ENCODE results near the gene ETFA. TPM values are rescaled to one million over a fixed set of nuclear protein-coding genes. Genes with fewer than 3 reads are reported as not detected.

ETFA gene
- total RNA-seq, 1 donor from 2014 or later: 68.7 TPM

DNA sequence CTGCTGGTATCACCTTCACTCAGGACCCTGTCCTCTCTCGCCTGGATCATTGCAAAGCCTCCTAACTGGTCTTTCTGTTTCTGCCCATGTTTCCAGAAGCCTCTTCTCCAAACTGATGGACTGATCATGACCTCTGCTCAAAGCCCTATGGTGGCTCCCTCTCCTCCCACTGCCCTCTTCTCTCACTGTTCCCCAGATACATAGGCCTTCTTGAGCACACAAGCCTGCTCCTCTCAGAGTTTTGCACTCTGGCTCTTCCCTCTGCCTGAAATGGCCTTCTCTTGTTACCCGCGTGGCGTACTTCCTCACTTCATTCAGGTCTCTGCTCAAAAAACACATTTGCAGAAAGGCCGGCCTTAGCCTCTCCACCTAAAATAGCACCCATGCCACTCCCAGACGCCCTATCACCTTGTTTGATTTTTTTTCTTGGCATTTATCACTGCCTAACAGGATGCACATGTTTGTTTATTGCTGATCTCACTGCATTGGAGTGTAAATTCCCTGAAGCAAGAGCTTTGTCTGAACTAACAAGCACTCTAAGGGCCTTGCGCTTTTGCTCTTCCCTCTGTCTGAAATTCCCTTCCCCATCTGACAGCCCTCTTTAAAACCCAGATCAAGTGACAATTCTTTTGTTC is 1.4 kb upstream of the ETFA start:
- Histone ChIP-seq H3K4me3 (ENCODE audit: low read depth, low read length) (no peak overlapping the region), H3K36me3 (ENCODE audit: control insufficient read depth, insufficient read depth, low read length) (no peaks in the 10 kb centered on the region), H3K27me3 (ENCODE audit: control insufficient read depth, insufficient read depth, low read length) (no peaks in the 10 kb centered on the region)
- TF ChIP-seq CTCF (IDR thresholded peaks at IDR 0.05; ENCODE audit: insufficient read depth, low read length, poor library complexity, severe bottlenecking): no peak
- DNase-seq (ENCODE audit: low read depth): no peak

GRCh38 chr15:76310475-76311099 is 682 bp downstream of the ETFA start:
- no peaks in the 10 kb centered on the region for H3K27me3 ChIP-seq (ENCODE audit: control insufficient read depth, insufficient read depth, low read length)
- TF ChIP-seq CTCF (IDR thresholded peaks at IDR 0.05; ENCODE audit: insufficient read depth, low read length, poor library complexity, severe bottlenecking): no peak
- no peak for DNase-seq (ENCODE audit: low read depth)
- H3K4me3 ChIP-seq (ENCODE audit: low read depth, low read length): peak overlapping the region; percentile 83
- H3K36me3 ChIP-seq (ENCODE audit: control insufficient read depth, insufficient read depth, low read length): no peaks in the 10 kb centered on the region

GRCh38 chr15:76309601-76310330 is 1.5 kb downstream of the ETFA start:
- TF ChIP-seq CTCF (IDR thresholded peaks at IDR 0.05; ENCODE audit: insufficient read depth, low read length, poor library complexity, severe bottlenecking): no peak
- Histone ChIP-seq H3K4me3 (ENCODE audit: low read depth, low read length) (no peak overlapping the region), H3K27me3 (ENCODE audit: control insufficient read depth, insufficient read depth, low read length) (no peaks in the 10 kb centered on the region), H3K36me3 (ENCODE audit: control insufficient read depth, insufficient read depth, low read length) (no peaks in the 10 kb centered on the region)
- no peak for DNase-seq (ENCODE audit: low read depth)

GRCh38 chr15:76303909-76304308 is 7.4 kb downstream of the ETFA start:
- H3K36me3 ChIP-seq (ENCODE audit: control insufficient read depth, insufficient read depth, low read length): no peaks in the 10 kb centered on the region
- no peak overlapping the region for H3K4me3 ChIP-seq (ENCODE audit: low read depth, low read length)
- no peaks in the 10 kb centered on the region for H3K27me3 ChIP-seq (ENCODE audit: control insufficient read depth, insufficient read depth, low read length)
- no peak for TF ChIP-seq CTCF (IDR thresholded peaks at IDR 0.05; ENCODE audit: insufficient read depth, low read length, poor library complexity, severe bottlenecking)
- DNase-seq (ENCODE audit: low read depth): no peak

DNA sequence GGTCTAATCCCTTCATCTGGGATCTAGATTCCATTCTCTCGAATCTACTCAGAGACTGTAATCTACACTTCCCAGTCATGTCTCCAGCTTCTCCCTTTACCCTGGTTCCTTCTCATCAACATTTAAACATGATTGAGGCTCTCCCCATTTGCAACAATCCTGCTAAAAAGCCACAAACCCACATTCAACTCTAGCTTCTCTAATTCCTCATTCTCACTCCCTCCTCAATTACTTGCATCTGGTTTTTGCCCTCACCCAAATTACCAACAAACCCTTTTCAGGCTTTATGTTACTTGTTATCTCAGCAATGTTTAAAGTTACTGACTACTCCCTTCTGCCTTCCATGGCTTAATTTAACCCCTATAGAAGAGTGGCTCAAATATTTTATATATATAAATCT is 11.5 kb downstream of the ETFA start:
- Histone ChIP-seq H3K36me3 (ENCODE audit: control insufficient read depth, insufficient read depth, low read length) (no peaks in the 10 kb centered on the region), H3K4me3 (ENCODE audit: low read depth, low read length) (no peak overlapping the region), H3K27me3 (ENCODE audit: control insufficient read depth, insufficient read depth, low read length) (no peaks in the 10 kb centered on the region)
- TF ChIP-seq CTCF (IDR thresholded peaks at IDR 0.05; ENCODE audit: insufficient read depth, low read length, poor library complexity, severe bottlenecking): no peak
- no peak for DNase-seq (ENCODE audit: low read depth)

Measured in kidney epithelial cell (primary cell).